Adrenal gland (tissue), 12 donors: ENCODE results near the gene TNC. TPM values are rescaled to one million over a fixed set of nuclear protein-coding genes. Genes with fewer than 3 reads are reported as not detected.

Experiments
- DNase-seq, 7 donors: peaks; one replicate each; pipeline ENCODE4 v3.0.0-alpha.2; 2019 to 2020
- H3K27ac ChIP-seq, 5 donors: fragments of 200-600 bp; sonication (generic) in 4 of 5; 1 replicate in 3 of 5; 2 replicates in 2 of 5; pipeline versions ENCODE4 v1.5.1 to v1.8.0; 2016 to 2020; ENCODE audit warnings: mild to moderate bottlenecking in 1 of 5
- H3K27me3 ChIP-seq: fragments of 200-600 bp; 2 replicates; pipeline ENCODE4 v1.8.0; 2021
- H3K36me3 ChIP-seq, 2 donors: fragments of 200-600 bp; replicated peaks in 1 of 2; 1 replicate in 1 of 2; 2 replicates in 1 of 2; pipeline versions ENCODE4 v1.5.1 to v1.8.0; 2018 to 2022
- H3K4me1 ChIP-seq, 2 donors: fragments of 200-600 bp; replicated peaks in 1 of 2; 1 replicate in 1 of 2; 2 replicates in 1 of 2; pipeline versions ENCODE4 v1.5.1 to v1.8.0; 2018 to 2021
- H3K4me3 ChIP-seq, 4 donors: fragments of 200-600 bp; sonication (generic) in 3 of 4; one replicate each; pipeline ENCODE4 v1.5.1; 2016 to 2018
- H3K9me3 ChIP-seq, 3 donors: fragments of 200-600 bp; sonication (generic) in 1 of 3; replicated peaks in 1 of 3; 1 replicate in 2 of 3; 2 replicates in 1 of 3; pipeline versions ENCODE4 v1.5.1 to v1.8.0; 2016 to 2021
- CTCF ChIP-seq, 6 experiments: fragments of 450-650 bp in 4 of 6; fragments of 200-600 bp in 2 of 6; sonication (generic) in 1 of 6; IDR thresholded peaks; 1 replicate in 5 of 6; 2 replicates in 1 of 6; pipeline versions ENCODE4 v1.5.1 to v1.8.0; 2016 to 2021; ENCODE audit warnings: antibody characterized with exemption in 6 of 6, mild to moderate bottlenecking in 2 of 6, moderate library complexity in 1 of 6
- POLR2A ChIP-seq, 2 donors: fragments of 450-650 bp; IDR thresholded peaks; one replicate each; pipeline ENCODE4 v1.6.1; 2017; ENCODE audit warnings: antibody characterized with exemption in 2 of 2, mild to moderate bottlenecking in 2 of 2, moderate library complexity in 1 of 2
- WGBS, 4 donors: extraction: QIAGEN DNeasy Blood & Tissue Kit in 2 of 4; methylation state at CpG; one replicate each; pipeline versions ENCODE4 v1.1.5 to v1.1.7; 2013 to 2017; 5-methylcytosine and 5-hydroxymethylcytosine counted together
- intact Hi-C, 2 donors: fragments of 100-400 bp; cut with DNase I; formaldehyde crosslinking; loops; one replicate each; pipeline versions ENCODE4 v1.14.1 to v1.15.0; 2022 to 2023
- polyA plus RNA-seq, 3 donors: library from polyadenylated mRNA; stranded (reverse); fragments of 200-250 nt in 2 of 3; fragments of 350-450 nt in 1 of 3; fragmentation: Illumina TruSeq in 1 of 3; extraction: RNeasy Lipid Tissue Mini Kit (QIAGEN cat#74804) in 1 of 3; gene quantifications; one replicate each; pipeline ENCODE4 v1.2.3, GENCODE V29; 2013 to 2014
- total RNA-seq, 9 donors: library from RNA; depleted of rRNA in 4 of 9; stranded (reverse); fragments of >200 nt in 4 of 9; fragments of 120-200 nt in 1 of 9; fragmentation: NEBNext Ultra II Directional in 1 of 9; extraction: Animal tissue kit (Norgen Biotek cat#: 25700) in 1 of 9; gene quantifications; one replicate each; pipeline versions ENCODE4 v1.1.0 to v1.2.4, GENCODE V29; 2013 to 2023
- donor health status: healthy with polysubstance abuse.
- donor health status: Bipolar disorder and iron deficiency.
- donor health status: DM: yes; HTN: yes; CAD: no.
- donor health status: DM: no; HTN: no; CAD: no.
- donor health status: DM: no; HTN: no; CAD: no.
- donor health status: DM: yes; HTN: yes; CAD: no.

Gene TNC
- total and polyA plus RNA-seq, 12 donors = 1.9 to 53.8 (median 10.7) TPM

DNA sequence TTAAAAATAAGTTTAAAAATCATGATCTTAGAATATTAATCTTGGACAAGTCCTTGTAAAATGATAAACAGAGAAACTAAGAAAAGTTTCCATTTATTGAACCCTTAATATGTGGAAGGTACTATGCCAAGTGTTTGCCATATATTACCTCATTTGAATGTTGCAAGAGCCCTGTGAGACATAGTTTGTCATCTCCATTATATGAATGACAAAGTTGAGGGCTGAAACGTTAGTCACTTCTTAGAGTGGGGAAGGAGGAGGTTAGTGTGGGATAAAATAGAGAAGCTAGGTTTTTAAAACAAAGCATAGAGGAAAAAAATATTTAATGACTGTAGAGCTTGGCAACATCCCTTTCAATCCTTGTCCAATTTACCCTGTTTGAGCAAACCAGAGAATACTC lies 2.0 kb downstream of the TNC start:
- WGBS, 4 donors = 17 to 42% (median 30%) methylated on average over 1 of the region's 1 CpG
- Histone ChIP-seq H3K4me1 (peaks cover 0 to 15% of the 10 kb centered on the region in 2 donors), H3K4me3 (no peak overlapping the region), H3K36me3 (no peaks in the 10 kb centered on the region), H3K9me3 (no peaks in the 10 kb centered on the region), H3K27ac (no peak overlapping the region), H3K27me3 (peaks cover 22% of the 10 kb centered on the region)
- no peak for TF ChIP-seq CTCF (IDR thresholded peaks at IDR 0.05)
- TF ChIP-seq POLR2A (IDR thresholded peaks at IDR 0.05) = no peak
- intact Hi-C loops = no loop called here
- DNase-seq = no peak

DNA sequence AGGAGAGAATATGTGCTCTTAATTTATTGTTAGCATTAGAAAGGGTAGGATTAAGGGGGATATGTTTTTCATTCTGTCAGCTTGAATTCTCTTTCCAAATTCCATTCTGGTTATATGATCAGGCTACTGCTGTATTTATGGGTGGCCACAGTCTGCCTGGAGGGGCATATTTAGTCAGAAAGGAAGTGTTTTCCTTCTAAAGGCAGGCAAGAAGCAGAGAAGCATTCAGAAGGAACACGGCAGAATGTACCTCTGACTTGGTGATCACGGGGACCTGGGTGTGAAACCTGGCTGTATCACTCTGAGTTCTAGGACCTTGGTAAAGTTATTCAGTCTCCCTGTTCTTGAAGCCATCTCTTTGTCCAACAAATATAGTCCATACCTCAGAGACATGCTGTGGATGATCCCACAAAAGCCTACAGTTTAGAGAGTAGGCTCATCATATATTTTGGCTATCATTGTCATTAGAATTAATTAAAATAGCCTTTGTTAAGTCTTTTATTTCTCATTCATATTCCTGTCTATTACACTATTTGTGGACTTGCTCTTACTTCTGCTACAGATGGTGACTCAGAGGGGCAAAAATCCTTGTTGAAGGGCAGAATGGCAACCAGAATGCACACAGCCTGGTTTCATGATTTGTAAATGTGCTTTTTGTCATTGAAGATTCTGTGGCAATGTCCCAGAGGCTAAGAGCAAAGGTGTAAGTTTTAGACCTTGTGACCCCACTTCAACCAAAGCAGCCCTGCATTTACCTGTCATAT lies 2.7 kb downstream of the TNC start:
- Histone ChIP-seq H3K36me3 (no peaks in the 10 kb centered on the region), H3K27ac (no peak overlapping the region), H3K27me3 (peaks cover 21% of the 10 kb centered on the region), H3K4me3 (no peak overlapping the region), H3K4me1 (peaks cover 0 to 15% of the 10 kb centered on the region in 2 donors), H3K9me3 (no peaks in the 10 kb centered on the region)
- DNase-seq = no peak
- no peak for TF ChIP-seq CTCF (IDR thresholded peaks at IDR 0.05)
- no peak for TF ChIP-seq POLR2A (IDR thresholded peaks at IDR 0.05)
- 68 to 86% (median 79%) methylated on average over 2 of the region's 2 CpGs for whole genome bisulfite sequencing, 4 donors
- intact Hi-C loops = no loop called here

DNA sequence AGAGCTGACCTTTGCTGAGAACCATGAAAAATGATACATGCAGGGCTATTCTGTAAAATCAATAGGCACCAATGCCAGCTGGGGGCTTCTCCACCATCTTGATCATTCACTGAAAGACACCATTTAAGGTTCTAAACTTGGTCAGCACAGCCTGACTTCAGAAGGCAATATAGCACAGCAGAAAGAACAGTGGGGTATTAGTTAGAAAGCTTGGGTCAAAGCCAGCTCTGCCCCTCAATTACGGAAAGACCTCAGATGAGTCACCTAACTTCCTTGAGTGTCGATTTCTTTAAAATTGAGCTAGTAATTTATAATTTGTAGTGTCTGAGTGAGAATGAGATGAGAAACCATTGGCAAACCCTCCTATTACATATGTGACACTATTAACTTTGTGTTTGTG lies 3.4 kb downstream of the TNC start:
- peaks cover 0 to 15% of the 10 kb centered on the region in 2 donors for H3K4me1 ChIP-seq
- H3K27ac ChIP-seq = no peak overlapping the region
- intact Hi-C loops = no loop called here
- no peak overlapping the region for H3K4me3 ChIP-seq
- no peak for DNase-seq
- peaks cover 15% of the 10 kb centered on the region for H3K27me3 ChIP-seq
- WGBS, 4 donors = 60 to 78% (median 65%) methylated on average over 2 of the region's 2 CpGs
- TF ChIP-seq POLR2A (IDR thresholded peaks at IDR 0.05) (no peak), CTCF (IDR thresholded peaks at IDR 0.05) (no peak)
- no peaks in the 10 kb centered on the region for H3K36me3 ChIP-seq
- H3K9me3 ChIP-seq = no peaks in the 10 kb centered on the region

DNA sequence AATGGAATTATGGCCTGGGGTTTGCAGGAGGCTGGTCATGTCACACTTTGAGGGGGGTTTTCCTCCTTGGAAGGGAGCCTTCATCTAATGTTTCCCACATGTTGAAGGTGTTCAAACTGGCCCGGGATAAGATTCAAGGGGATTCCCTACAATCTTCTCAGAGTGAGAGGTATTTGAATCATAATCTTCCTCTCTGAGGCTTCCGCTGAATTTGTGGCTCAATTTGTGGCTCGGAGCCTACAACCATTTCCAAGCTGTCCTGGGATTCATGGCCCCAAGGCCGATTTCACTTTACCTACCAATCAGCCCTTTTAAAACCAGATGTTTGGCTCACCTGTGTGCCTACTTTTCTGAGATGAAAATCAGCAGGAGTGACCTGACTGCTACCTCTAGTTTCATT lies 3.9 kb downstream of the TNC start:
- DNase-seq = no peak
- Histone ChIP-seq H3K9me3 (no peaks in the 10 kb centered on the region), H3K4me1 (peaks cover 0 to 15% of the 10 kb centered on the region in 2 donors), H3K27ac (no peak overlapping the region), H3K27me3 (peaks cover 14% of the 10 kb centered on the region), H3K4me3 (no peak overlapping the region), H3K36me3 (no peaks in the 10 kb centered on the region)
- 73 to 90% (median 81%) methylated on average over 4 of the region's 4 CpGs for WGBS, 4 donors
- TF ChIP-seq POLR2A (IDR thresholded peaks at IDR 0.05) (no peak), CTCF (IDR thresholded peaks at IDR 0.05) (no peak)
- intact Hi-C loops = no loop called here
